CD4-positive, alpha-beta T cell treated with Interleukin-4 for 4 hours (primary cell): ENCODE measurements around the gene ANKRD17.
A peak's percentile ranks its signal among the peaks of the same experiment; 100 is the strongest.

Experiments used
- DNase-seq: peaks from one replicate; pipeline ENCODE4 v3.0.0-alpha.2; 2020

The ANKRD17 gene

GRCh38 chr4:73193659-73194058 is 64.9 kb downstream of the ANKRD17 start:
- DNase-seq = no peak

DNA sequence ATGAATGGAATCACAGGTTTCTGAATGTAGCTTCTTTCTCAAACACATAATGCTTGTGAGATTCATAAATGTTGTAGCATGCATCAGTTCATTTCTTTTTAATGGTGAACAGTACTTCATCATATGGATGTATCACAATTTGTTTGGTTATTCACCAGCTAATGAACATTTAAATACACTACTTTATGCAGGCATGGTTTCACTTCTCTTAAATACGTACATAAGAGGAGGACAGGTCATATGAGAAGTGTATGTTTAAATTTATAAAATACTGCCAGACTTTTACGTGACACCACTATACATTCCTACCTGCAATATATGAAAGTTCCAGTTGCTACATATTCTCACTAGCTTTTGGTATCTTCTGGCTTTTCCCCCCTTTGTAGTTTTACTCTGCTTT is 65.4 kb downstream of the ANKRD17 start:
- no peak for DNase-seq

DNA sequence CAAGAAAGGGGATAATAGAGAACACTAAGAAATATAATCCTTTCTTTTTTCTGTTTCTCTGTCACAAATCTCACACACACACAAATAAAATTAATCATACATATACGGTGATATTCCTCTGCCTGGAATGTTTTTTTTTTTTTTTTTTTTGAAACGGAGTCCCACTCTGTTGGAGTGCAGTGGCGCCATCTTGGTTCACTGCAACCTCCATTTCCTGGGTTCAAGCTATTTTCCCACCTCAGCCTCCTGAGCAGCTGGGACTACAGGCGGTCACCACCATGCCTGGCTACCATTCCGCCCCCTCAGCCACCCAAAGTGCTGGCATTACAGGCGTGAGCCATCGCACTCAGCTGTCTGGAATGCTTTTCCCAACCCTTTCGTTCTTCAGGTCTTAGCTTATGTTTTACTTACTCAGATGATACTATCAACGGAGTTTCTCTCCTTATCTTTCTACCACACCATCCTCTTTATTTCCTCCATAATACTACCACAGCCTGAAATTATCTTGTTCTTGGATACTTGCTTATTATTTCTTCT is 69.3 kb downstream of the ANKRD17 start:
- no peak for DNase-seq

- no peak for DNase-seq
These were observed 71.3 kb downstream of the ANKRD17 start for GRCh38 chr4:73187325-73187724.

GRCh38 chr4:73185903-73186302 is 72.7 kb downstream of the ANKRD17 start:
- DNase-seq = no peak

DNA sequence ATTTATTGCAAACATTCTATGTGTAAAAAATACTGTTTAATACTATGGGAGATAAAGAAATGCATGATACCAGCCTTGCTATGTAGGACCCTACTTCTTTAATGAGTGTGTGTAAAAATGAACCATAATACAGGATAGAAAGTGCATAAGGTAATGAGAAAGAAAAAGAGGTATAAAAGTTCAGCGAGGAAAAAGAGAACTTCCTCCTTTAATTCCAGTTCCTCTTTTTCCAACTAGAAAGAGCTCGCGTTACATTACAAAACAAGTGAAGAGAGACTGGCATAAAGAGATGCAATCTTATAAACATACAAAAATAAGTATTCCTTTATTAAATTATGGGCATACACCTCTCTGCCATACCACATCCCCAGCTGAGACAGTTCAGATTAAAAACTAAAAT is 77.4 kb downstream of the ANKRD17 start:
- no peak for DNase-seq

GRCh38 chr4:73178389-73178788 is 80.2 kb downstream of the ANKRD17 start:
- DNase-seq = no peak

GRCh38 chr4:73172161-73172560 is 86.4 kb downstream of the ANKRD17 start:
- DNase-seq = no peak

DNA sequence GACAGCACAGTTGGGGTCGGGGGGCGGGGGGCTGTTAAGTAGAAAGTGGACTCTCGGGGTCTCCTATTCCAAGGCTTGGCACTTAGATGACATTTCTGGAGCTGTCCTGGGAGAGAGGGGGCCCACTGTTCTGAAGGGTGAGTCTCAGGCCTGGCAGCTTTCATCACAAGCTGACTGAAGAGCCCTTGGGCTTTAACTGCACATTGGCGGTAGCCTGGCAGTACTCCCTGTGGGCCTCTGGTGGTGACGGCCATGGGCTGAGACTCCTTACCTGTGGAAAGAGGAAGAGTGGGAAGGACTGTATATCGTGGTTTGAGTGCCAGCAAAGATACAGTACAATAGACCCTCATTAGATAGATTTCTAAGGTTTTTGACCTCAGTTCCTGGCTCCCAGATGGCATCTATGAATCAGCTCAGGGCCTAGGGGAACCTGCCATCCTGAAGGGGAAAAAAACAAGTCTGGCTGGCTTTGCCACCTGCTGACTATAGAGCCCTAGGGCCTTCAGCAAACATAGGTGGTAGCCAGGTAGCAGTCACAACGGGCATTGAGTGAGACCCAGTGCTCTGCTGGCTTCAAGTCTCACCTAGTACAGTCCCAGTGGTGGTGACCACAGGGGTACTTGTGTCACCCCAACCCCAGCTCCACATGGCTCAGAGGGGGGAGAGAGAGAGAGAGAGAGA is 87.9 kb downstream of the ANKRD17 start:
- no peak for DNase-seq

GRCh38 chr4:73166212-73166611 is 92.4 kb downstream of the ANKRD17 start:
- no peak for DNase-seq

DNA sequence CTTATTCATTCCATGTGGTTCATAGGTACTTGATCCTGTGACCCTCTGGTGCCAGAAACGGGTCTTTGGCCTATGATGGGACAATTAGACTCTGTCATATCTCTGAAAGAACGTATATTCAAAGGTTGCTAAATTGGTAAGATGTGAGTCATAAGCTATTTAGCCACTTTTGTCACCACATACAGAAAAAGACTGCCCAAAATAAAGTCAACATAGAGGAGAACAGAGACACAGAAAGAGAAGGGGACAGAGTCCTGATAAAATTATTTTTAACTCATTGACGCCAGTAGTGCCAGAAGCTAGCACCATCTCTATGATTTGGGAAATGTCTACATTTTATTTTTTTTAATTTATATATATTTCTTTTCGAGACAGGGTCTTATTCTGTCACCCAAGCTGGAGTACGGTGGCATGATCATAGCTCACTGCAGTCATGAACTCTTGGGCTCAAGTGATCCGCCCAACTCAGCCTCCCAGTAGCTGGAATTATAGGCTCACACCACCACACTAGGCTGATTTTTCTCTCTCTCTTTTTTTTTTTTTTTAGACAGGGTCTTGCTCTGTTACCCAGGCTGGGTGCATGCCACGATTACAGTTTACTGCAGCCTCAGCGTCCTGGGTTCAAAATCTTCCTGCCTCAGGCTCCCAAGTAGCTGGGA is 96.9 kb downstream of the ANKRD17 start:
- DNase-seq = no peak

DNA sequence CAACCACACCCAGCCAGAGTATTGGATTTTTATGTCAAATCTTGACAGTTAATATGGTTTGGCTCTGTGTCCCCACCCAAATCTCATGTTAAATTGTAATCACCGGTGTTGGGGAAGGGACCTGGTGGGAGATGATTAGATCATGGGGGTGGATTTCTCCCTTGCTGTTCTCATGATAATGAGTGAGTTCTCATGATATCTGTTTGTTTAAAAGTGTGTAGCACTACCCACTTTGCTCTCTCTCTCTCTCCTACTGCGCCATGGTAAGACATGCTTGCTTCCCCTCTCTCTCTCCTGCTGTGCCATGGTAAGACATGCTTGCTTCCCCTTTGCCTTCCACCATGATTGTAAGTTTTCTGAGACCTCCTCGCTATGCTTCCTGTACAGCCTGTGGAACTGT is 102.2 kb downstream of the ANKRD17 start:
- no peak for DNase-seq

- no peak for DNase-seq
These were observed 105.7 kb downstream of the ANKRD17 start for GRCh38 chr4:73152893-73153292.

DNA sequence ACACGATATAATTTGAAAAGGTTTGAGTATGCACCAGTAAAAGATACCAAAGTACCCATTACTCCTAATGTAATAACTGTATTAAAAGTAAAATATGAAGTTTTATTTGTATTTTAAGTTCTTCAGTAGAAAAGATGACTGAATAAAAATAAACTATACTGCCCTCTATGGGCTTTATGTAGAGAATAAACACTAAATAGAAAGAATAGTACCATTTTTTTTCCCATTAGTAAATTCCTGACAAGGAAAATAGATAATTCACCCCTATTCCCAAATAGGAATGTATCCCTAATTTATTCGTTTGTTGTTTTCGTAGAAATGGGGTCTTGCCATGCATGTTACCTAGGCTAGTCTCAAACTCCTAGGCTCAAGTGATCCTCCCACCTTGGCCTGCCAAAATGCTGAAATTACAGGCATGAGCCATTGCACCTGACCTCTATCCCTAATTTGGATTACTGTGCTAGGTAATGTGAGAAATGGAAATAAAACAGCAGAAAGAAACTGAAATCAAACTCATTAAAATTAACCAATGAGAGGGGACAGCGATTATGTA is 115.5 kb downstream of the ANKRD17 start:
- no peak for DNase-seq

GRCh38 chr4:73139991-73140390 is 118.6 kb downstream of the ANKRD17 start:
- no peak for DNase-seq

- DNase-seq = no peak
These were observed 119.4 kb downstream of the ANKRD17 start for GRCh38 chr4:73139245-73139644.

DNA sequence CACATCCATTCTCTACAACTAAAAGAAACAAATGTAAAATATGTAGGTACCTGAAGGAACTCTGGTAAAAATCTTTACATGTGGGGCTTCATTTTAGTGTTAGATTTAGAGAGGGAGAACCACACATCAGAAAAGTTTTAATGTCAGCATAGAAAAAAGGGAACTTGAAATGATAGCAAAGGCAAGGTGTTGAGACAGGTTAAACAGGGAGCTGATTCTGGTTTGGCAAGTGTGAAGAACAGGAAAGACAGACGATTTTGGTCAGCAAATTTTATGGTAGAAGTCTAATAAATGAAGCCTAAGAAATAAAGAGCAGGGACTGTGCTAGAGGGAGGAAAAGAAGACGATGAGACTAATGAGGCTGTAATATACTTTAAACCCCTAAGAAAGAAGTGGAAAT is 121.5 kb downstream of the ANKRD17 start:
- no peak for DNase-seq

GRCh38 chr4:73133784-73134183 is 124.8 kb downstream of the ANKRD17 start:
- DNase-seq = no peak

DNA sequence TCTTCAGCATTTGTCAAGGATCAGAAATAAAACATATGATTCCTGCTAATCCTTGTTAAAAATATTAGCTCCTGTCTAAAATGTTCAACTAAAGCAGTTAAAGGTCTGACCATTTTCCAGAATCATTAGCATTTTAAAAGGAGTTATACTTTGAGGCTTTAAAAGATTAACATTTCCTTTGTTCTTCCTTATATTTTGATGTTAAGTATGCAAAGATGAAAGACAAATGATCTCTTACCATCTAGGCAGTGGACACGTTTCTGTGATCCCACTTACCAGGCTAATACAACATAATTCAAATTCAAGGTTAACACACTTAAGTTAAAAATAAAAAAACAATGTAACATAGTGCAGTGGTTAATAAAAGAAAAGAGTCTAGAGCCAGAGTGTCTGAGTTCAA is 127.3 kb downstream of the ANKRD17 start:
- DNase-seq = no peak

DNA sequence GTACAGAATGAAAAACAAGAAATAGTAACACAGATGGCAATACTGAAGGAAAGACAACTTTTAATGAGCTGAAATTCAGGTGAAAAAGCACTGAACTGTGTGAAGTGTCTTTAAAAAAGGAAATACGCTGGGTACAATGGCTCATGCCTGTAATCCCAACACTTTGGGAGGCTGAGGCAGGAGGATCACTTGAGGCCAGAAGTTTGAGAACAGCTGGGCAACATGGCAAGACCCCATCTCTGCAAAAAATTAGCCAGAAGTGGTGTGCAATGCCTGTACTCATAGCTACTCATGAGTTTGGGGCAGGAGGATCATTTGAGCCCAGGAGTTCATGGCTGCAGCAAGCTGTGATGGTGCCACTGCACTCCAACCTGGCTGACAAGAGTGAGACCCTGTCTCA is 129.3 kb downstream of the ANKRD17 start:
- no peak for DNase-seq

- peak; percentile 6 for DNase-seq
These were observed 130.7 kb downstream of the ANKRD17 start for GRCh38 chr4:73127839-73128453.

GRCh38 chr4:73109493-73109892 is 149.1 kb downstream of the ANKRD17 start:
- no peak for DNase-seq

DNA sequence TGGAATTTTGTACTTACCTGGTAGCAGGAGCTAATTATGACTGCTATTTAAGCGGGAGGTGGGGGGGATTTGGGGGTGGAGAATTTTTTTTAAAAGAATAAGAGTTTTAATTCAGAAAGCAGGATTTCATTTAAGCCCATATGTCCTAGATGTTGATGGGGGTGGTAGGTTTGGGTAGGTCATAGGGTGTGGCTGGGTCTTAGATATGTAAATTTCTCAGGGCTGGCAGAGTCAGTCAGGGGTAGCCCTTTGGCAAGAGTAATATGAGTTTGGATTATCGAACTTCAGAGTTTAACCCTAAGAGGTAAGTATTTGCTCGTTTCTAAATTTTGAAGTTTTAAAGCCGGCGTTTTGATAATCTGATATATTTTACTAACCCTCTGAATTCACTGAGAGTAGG is 153.9 kb downstream of the ANKRD17 start:
- no peak for DNase-seq
